ENCODE measurements around the gene CTNNA2.

GRCh38 chr2:79734518-79734917, 221.7 kb downstream of the CTNNA2 start:
- TF ChIP-seq JUND (IDR thresholded peaks at IDR 0.05; ENCODE audit: low read length) (no peak), CTCF (IDR thresholded peaks at IDR 0.05; ENCODE audit: control extremely low read depth in 1 of 3, insufficient read depth in 1 of 3, low read depth in 1 of 3, low read length in 3 of 3) (no peak), CHD7 (IDR thresholded peaks at IDR 0.05; ENCODE audit: insufficient replicate concordance, low read length) (no peak), POLR2AphosphoS5 (IDR thresholded peaks at IDR 0.05; ENCODE audit: low read depth, low read length) (no peak), MAX (IDR thresholded peaks at IDR 0.05) (no peak), ATF3 (IDR thresholded peaks at IDR 0.05; ENCODE audit: insufficient read depth, low read depth, low read length) (no peak), ASH2L (IDR thresholded peaks at IDR 0.05; ENCODE audit: low read length) (no peak)

All from H1 (cell line).